Measurements from ENCODE around the gene GPR15LG. TPM values are rescaled to one million over a fixed set of nuclear protein-coding genes. Genes with fewer than 3 reads are reported as not detected.

The GPR15LG gene
- total and polyA plus RNA-seq, 10 of the 15 experiments (the other 5 are each of a cell fraction or from before 2014, with no cell fraction given): 1.1 to 12.2 (median 1.4) TPM

- TF ChIP-seq BCL3 (IDR thresholded peaks at IDR 0.05; ENCODE audit: borderline replicate concordance, insufficient read depth, low read depth, low read length, poor library complexity, severe bottlenecking) (no peak), KDM1A (IDR thresholded peaks at IDR 0.05; ENCODE audit: borderline replicate concordance) (no peak), POLR2A (IDR thresholded peaks at IDR 0.05; ENCODE audit: low read depth, low read length) (no peak), RAD21 (IDR thresholded peaks at IDR 0.05; ENCODE audit: insufficient read depth, low read depth, low read length) (no peak), ZSCAN29 (IDR thresholded peaks at IDR 0.05) (no peak), TARDBP (IDR thresholded peaks at IDR 0.05; ENCODE audit: borderline replicate concordance) (no peak), SUPT20H (IDR thresholded peaks at IDR 0.05; ENCODE audit: borderline replicate concordance, control insufficient read depth, low read depth, low read length) (no peak)
Measured at GRCh38 chr10:84212014-84212413, 38.4 kb downstream of the GPR15LG start (continued).

- Histone ChIP-seq H3K27ac (ENCODE audit: control insufficient read depth, insufficient read depth) (no peak overlapping the region), H3K27me3 (replicated peaks in 1 of 2; ENCODE audit: control insufficient read depth in 2 of 2, insufficient read depth in 2 of 2, low read length in 1 of 2) (no peaks in the 10 kb centered on the region; a peak in 3 of 4 replicates), H3K4me2 (ENCODE audit: control insufficient read depth, insufficient read depth) (no peak overlapping the region), H3K4me3 (no peak overlapping the region), H3K36me3 (ENCODE audit: control insufficient read depth in 2 of 2, insufficient read depth in 2 of 2, low read length in 1 of 2) (no peaks in the 10 kb centered on the region), H3K9ac (ENCODE audit: control insufficient read depth, insufficient read depth, low read length) (no peak overlapping the region), H3K4me1 (ENCODE audit: control insufficient read depth, insufficient read depth, low read length) (no peaks in the 10 kb centered on the region), H3K79me2 (ENCODE audit: control insufficient read depth, insufficient read depth, low read length) (no peaks in the 10 kb centered on the region), H3K9me3 (replicated peaks; ENCODE audit: control insufficient read depth, insufficient read depth, low read length) (no peaks in the 10 kb centered on the region), H2AFZ (ENCODE audit: control insufficient read depth, low read depth, low read length) (no peak overlapping the region), H4K20me1 (ENCODE audit: control insufficient read depth, insufficient read depth) (no peaks in the 10 kb centered on the region)
- BruUV-seq (replicated peaks): no TSS peak
- CTCF ChIA-PET: interaction anchor here (1.1 to 28.3 kb wide), 8 partner anchors 10 to 156 kb away, joined by 3 to 788 read pairs (median 4); partner anchors contain the start of gene GPR15LG
- ATAC-seq: no peak
- DNase-seq (ENCODE audit: low read depth, low spot score): no peak
- FAIRE-seq: no peak
- SMC1A ChIA-PET (ENCODE audit: uncharacterized antibody, unreplicated experiment): interaction anchor here (4.6 kb wide), 1 partner anchor 65 kb away, joined by 29 read pairs; no protein-coding TSS in a partner anchor
- RAD21 ChIA-PET (ENCODE audit: unreplicated experiment): interaction anchor here (1.4 kb wide), 1 partner anchor 9 kb away, joined by 6 read pairs; no protein-coding TSS in a partner anchor
- 21% methylated on average over 11 of the region's 11 CpGs for WGBS (ENCODE audit: insufficient coverage, insufficient replicate concordance, low lambda C conversion rate, missing lambda C conversion rate)
- POLR2A ChIA-PET: no interaction called here
- in situ Hi-C loops (cut with MboI) (no loop called here), intact Hi-C loops (cut with micrococcal nuclease; ENCODE audit: unreplicated experiment) (no loop called here)
- no peak for TF ChIP-seq NFIC (IDR thresholded peaks at IDR 0.05; ENCODE audit: low read depth, low read length)
- TF ChIP-seq TARDBP (IDR thresholded peaks at IDR 0.05; ENCODE audit: borderline replicate concordance): no peak
- no peak for TF ChIP-seq CEBPZ (IDR thresholded peaks at IDR 0.05; ENCODE audit: low read depth, low read length)
- TF ChIP-seq NR2C2 (IDR thresholded peaks at IDR 0.05; ENCODE audit: borderline replicate concordance, control insufficient read depth, insufficient read length, low read depth): no peak
- no peak for TF ChIP-seq BCL11A (IDR thresholded peaks at IDR 0.05; ENCODE audit: low read depth, low read length)
- TF ChIP-seq CHD2 (IDR thresholded peaks at IDR 0.05; ENCODE audit: borderline replicate concordance, low read depth, low read length): no peak
- no peak for TF ChIP-seq SUZ12 (IDR thresholded peaks at IDR 0.05; ENCODE audit: unreplicated experiment)
- no peak for TF ChIP-seq NRF1 (conservative IDR thresholded peaks at IDR 0.05; ENCODE audit: low read depth, low read length)
- no peak for TF ChIP-seq USF2 (IDR thresholded peaks at IDR 0.05; ENCODE audit: borderline replicate concordance, low read depth, low read length)
- no peak for TF ChIP-seq PBX3 (IDR thresholded peaks at IDR 0.05; ENCODE audit: insufficient replicate concordance, low read depth, low read length)
- TF ChIP-seq SMAD5 (IDR thresholded peaks at IDR 0.05; ENCODE audit: low read depth): no peak
Measured at GRCh38 chr10:84213076-84213475, 39.5 kb downstream of the GPR15LG start.

All from GM12878 (cell line).